K562 (cell line): ENCODE measurements around the gene FAM219A. TPM values are rescaled to one million over a fixed set of nuclear protein-coding genes. Genes with fewer than 3 reads are reported as not detected.

Source experiments
- ASH1L ChIP-seq: fragments of 450-650 bp; IDR thresholded peaks from 2 replicates; pipeline ENCODE4 v1.6.1; 2018; ENCODE audit warnings: borderline replicate concordance, mild to moderate bottlenecking, low read depth; ENCODE audit not compliant: partially characterized antibody
- ATF2 ChIP-seq: sonication (generic); formaldehyde crosslinking; IDR thresholded peaks from 2 replicates; pipeline ENCODE4 v1.8.1; 2022; ENCODE audit warnings: missing genetic modification reagents
- BCL6 ChIP-seq: fragments of 250-450 bp; sonication (Bioruptor Pico); IDR thresholded peaks from 2 replicates; pipeline ENCODE4 v1.4.0; 2020
- CBX1 ChIP-seq: sonication (generic); IDR thresholded peaks from 2 replicates; pipeline ENCODE4 v1.6.1; 2016; ENCODE audit warnings: antibody characterized with exemption, low read depth, mild to moderate bottlenecking
- CHD7 ChIP-seq: fragments of 200-600 bp; sonication (generic); IDR thresholded peaks from one replicate; pipeline ENCODE4 v1.6.1; 2012; ENCODE audit warnings: mild to moderate bottlenecking, low read depth, low read length, inconsistent platforms
- ERF ChIP-seq: fragments of 450-650 bp; formaldehyde crosslinking; IDR thresholded peaks from 2 replicates; pipeline ENCODE4 v1.4.0; 2020; ENCODE audit warnings: mild to moderate bottlenecking, mixed read lengths
- ESRRB ChIP-seq: fragments of 250-450 bp; sonication (Bioruptor Pico); IDR thresholded peaks from 2 replicates; pipeline ENCODE4 v1.5.0; 2020; ENCODE audit warnings: mild to moderate bottlenecking, moderate library complexity, borderline replicate concordance
- HMBOX1 ChIP-seq: sonication (generic); IDR thresholded peaks from 2 replicates; pipeline ENCODE4 v1.6.1; 2016
- MCM3 ChIP-seq: fragments of 450-650 bp; IDR thresholded peaks from 2 replicates; pipeline ENCODE4 v1.6.1; 2016
- MED1 ChIP-seq: sonication (generic); formaldehyde crosslinking; IDR thresholded peaks from 2 replicates; pipeline ENCODE4 v1.8.1; 2023; ENCODE audit warnings: missing genetic modification reagents, borderline replicate concordance
- SAFB2 ChIP-seq: fragments of 200-400 bp; formaldehyde crosslinking; IDR thresholded peaks from 2 replicates; pipeline ENCODE4 v1.6.1; 2018; ENCODE audit warnings: borderline replicate concordance, low read length, low read depth, moderate library complexity; ENCODE audit not compliant: severe bottlenecking
- SMARCE1 ChIP-seq: fragments of 450-650 bp; IDR thresholded peaks from 2 replicates; pipeline ENCODE4 v1.7.1; 2016; ENCODE audit warnings: mild to moderate bottlenecking
- SRSF9 ChIP-seq: fragments of 200-400 bp; formaldehyde crosslinking; IDR thresholded peaks from 2 replicates; pipeline ENCODE4 v1.6.1; 2017; ENCODE audit warnings: low read depth, low read length, borderline replicate concordance
- ZNF165 ChIP-seq: fragments of 250-450 bp; sonication (Bioruptor Pico); IDR thresholded peaks from 2 replicates; pipeline ENCODE4 v1.4.0; 2020; ENCODE audit warnings: borderline replicate concordance
- polyA plus RNA-seq, 8 experiments: library from polyadenylated mRNA; depleted of rRNA in 4 of 8; stranded (reverse) in 5 of 8; unstranded in 3 of 8; fragments of >200 nt; fragmentation: Nextera tagmentation in 2 of 8; fragmentation: Illumina TruSeq in 1 of 8; extraction: Ambion mirVana in 2 of 8; extraction: Trizol in 1 of 8; gene quantifications; 2 replicates each; pipeline versions ENCODE4 v1.2.1 to v1.2.3, GENCODE V29; 2011 to 2014; ENCODE audit warnings: inconsistent platforms in 1 of 8, missing spikeins in 1 of 8
- total RNA-seq, 7 experiments: library from RNA; depleted of rRNA in 6 of 7; stranded (reverse); fragments of >200 nt in 6 of 7; fragmentation: Illumina TruSeq in 2 of 7; extraction: Trizol in 2 of 7; gene quantifications; 2 replicates each; pipeline versions ENCODE4 v1.2.1 to v1.2.3, GENCODE V29; 2011 to 2021; ENCODE audit warnings: low replicate concordance in 1 of 7

Gene FAM219A
- total and polyA plus RNA-seq, 9 of the 15 experiments (the other 6 are each of a cell fraction or from before 2014, with no cell fraction given) = 0.63 to 8.6 (median 2.9) TPM

GRCh38 chr9:34458013-34458958, at the start of gene FAM219A, which contains the start of gene DNAI1 (continued):
- TF ChIP-seq CHD7 (no peak), SRSF9 (no peak), SAFB2 (no peak), SMARCE1 (no peak), ERF (no peak), HMBOX1 (no peak), ATF2 (CRISPR knock-in tag) (no peak), ESRRB (CRISPR knock-in tag) (no peak), ASH1L (no peak), MED1 (CRISPR knock-in tag) (no peak), CBX1 (no peak), MCM3 (no peak), BCL6 (CRISPR knock-in tag) (no peak), ZNF165 (CRISPR knock-in tag) (no peak)
